H9 (cell line): ENCODE results near the gene C4orf51. TPM values are rescaled to one million over a fixed set of nuclear protein-coding genes. Genes with fewer than 3 reads are reported as not detected.

ENCODE experiments used
- DNase-seq: peaks from one replicate; pipeline ENCODE4 v3.0.0-alpha.2; 2017
- H2AFZ ChIP-seq: one replicate; pipeline ENCODE4 v1.6.1; 2013; ENCODE audit warnings: mild to moderate bottlenecking, low read length, control low read depth, moderate library complexity
- H2AK5ac ChIP-seq: 2 replicates; pipeline ENCODE4 v1.6.1; 2013; ENCODE audit warnings: low read length, control low read depth, mixed read lengths; ENCODE audit not compliant: insufficient read length
- H2BK120ac ChIP-seq: one replicate; pipeline ENCODE4 v1.6.1; 2013; ENCODE audit warnings: low read depth, mild to moderate bottlenecking, low read length, control low read depth, inconsistent platforms; ENCODE audit not compliant: poor library complexity, severe bottlenecking
- H2BK12ac ChIP-seq: 2 replicates; pipeline ENCODE4 v1.6.1; 2013; ENCODE audit warnings: low read length, control low read depth, mixed read lengths, low read depth; ENCODE audit not compliant: insufficient read length
- H2BK15ac ChIP-seq: 2 replicates; pipeline ENCODE4 v1.6.1; 2013; ENCODE audit warnings: low read depth, low read length, control low read depth
- H2BK20ac ChIP-seq: one replicate; pipeline ENCODE4 v1.6.1; 2013; ENCODE audit warnings: low read depth, mild to moderate bottlenecking, low read length, control low read depth, inconsistent platforms; ENCODE audit not compliant: poor library complexity, severe bottlenecking
- H2BK5ac ChIP-seq: 2 replicates; pipeline ENCODE4 v1.6.1; 2013; ENCODE audit warnings: low read length, control low read depth, mixed read lengths; ENCODE audit not compliant: insufficient read length
- H3K14ac ChIP-seq: 2 replicates; pipeline ENCODE4 v1.6.1; 2013; ENCODE audit warnings: low read length, control low read depth; ENCODE audit not compliant: insufficient read depth
- H3K18ac ChIP-seq: 2 replicates; pipeline ENCODE4 v1.6.1; 2013; ENCODE audit warnings: low read depth, mild to moderate bottlenecking, mixed read lengths, low read length, control low read depth; ENCODE audit not compliant: insufficient read length
- H3K23ac ChIP-seq: 2 replicates; pipeline ENCODE4 v1.6.1; 2013; ENCODE audit warnings: low read length, control low read depth, mixed read lengths, low read depth; ENCODE audit not compliant: insufficient read length
- H3K23me2 ChIP-seq: 2 replicates; pipeline ENCODE4 v1.6.1; 2013; ENCODE audit warnings: low read depth, mild to moderate bottlenecking, mixed read lengths, low read length, control low read depth; ENCODE audit not compliant: insufficient read length, poor library complexity, severe bottlenecking
- H3K27ac ChIP-seq: 2 replicates; pipeline ENCODE4 v1.5.1; 2013; ENCODE audit warnings: low read length, control low read depth, mixed read lengths, low read depth; ENCODE audit not compliant: insufficient read length
- H3K27me3 ChIP-seq: 2 replicates; pipeline ENCODE4 v1.6.1; 2013; ENCODE audit warnings: low read length, control low read depth, inconsistent platforms; ENCODE audit not compliant: insufficient read depth
- H3K4ac ChIP-seq: 2 replicates; pipeline ENCODE4 v1.6.1; 2013; ENCODE audit warnings: low read depth, mild to moderate bottlenecking, control low read depth, inconsistent platforms, low read length, moderate library complexity
- H3K4me1 ChIP-seq: 2 replicates; pipeline ENCODE4 v1.6.1; 2013; ENCODE audit warnings: low read length, control low read depth, inconsistent platforms; ENCODE audit not compliant: insufficient read depth
- H3K4me2 ChIP-seq: 2 replicates; pipeline ENCODE4 v1.6.1; 2013; ENCODE audit warnings: low read length, control low read depth, mixed read lengths; ENCODE audit not compliant: insufficient read length, insufficient read depth
- H3K56ac ChIP-seq: 2 replicates; pipeline ENCODE4 v1.6.1; 2013; ENCODE audit warnings: low read depth, mild to moderate bottlenecking, mixed read lengths, low read length, control low read depth; ENCODE audit not compliant: insufficient read length
- H3K79me1 ChIP-seq: 2 replicates; pipeline ENCODE4 v1.6.1; 2013; ENCODE audit warnings: low read depth, mild to moderate bottlenecking, moderate library complexity, low read length, control low read depth, inconsistent platforms; ENCODE audit not compliant: insufficient read depth, poor library complexity, severe bottlenecking
- H3K79me2 ChIP-seq: 2 replicates; pipeline ENCODE4 v1.6.1; 2013; ENCODE audit warnings: low read length, control low read depth, inconsistent platforms; ENCODE audit not compliant: insufficient read depth
- H3K9ac ChIP-seq: 2 replicates; pipeline ENCODE4 v1.6.1; 2013; ENCODE audit warnings: low read length, control low read depth, mixed read lengths; ENCODE audit not compliant: insufficient read length; ENCODE audit errors: extremely low read depth
- H3K9me3 ChIP-seq: one replicate; pipeline ENCODE4 v1.6.1; 2013; ENCODE audit warnings: low read depth, low read length, inconsistent platforms; ENCODE audit not compliant: control insufficient read depth
- H3T11ph ChIP-seq: one replicate; pipeline ENCODE4 v1.6.1; 2013; ENCODE audit warnings: mild to moderate bottlenecking, low read length, control low read depth, inconsistent platforms
- H4K20me1 ChIP-seq: one replicate; pipeline ENCODE4 v1.6.1; 2013; ENCODE audit not compliant: control insufficient read depth, insufficient read length, insufficient read depth
- H4K5ac ChIP-seq: 2 replicates; pipeline ENCODE4 v1.6.1; 2013; ENCODE audit warnings: low read depth, mild to moderate bottlenecking, mixed read lengths, low read length, control low read depth; ENCODE audit not compliant: insufficient read length
- H4K8ac ChIP-seq: replicated peaks from 2 replicates; pipeline ENCODE4 v1.6.1; 2013; ENCODE audit warnings: low read length, control low read depth, mixed read lengths, low read depth; ENCODE audit not compliant: insufficient read length
- H4K91ac ChIP-seq: 2 replicates; pipeline ENCODE4 v1.6.1; 2013; ENCODE audit warnings: low read depth, mild to moderate bottlenecking, moderate library complexity, mixed read lengths, low read length, control low read depth; ENCODE audit not compliant: insufficient read length
- H3K27ac Mint-ChIP-seq, 3 experiments: 2 replicates in 2 of 3; 3 replicates in 1 of 3; pipeline ENCODE4 v1.8.0; 2020 to 2021; ENCODE audit warnings: mixed read lengths in 3 of 3, mild to moderate bottlenecking in 1 of 3, moderate library complexity in 1 of 3
- H3K27me3 Mint-ChIP-seq: 2 replicates; pipeline ENCODE4 v1.8.0; 2021; ENCODE audit warnings: low read depth, mild to moderate bottlenecking, moderate library complexity, mixed read lengths
- H3K36me3 Mint-ChIP-seq, 3 experiments: 2 replicates in 2 of 3; 3 replicates in 1 of 3; pipeline ENCODE4 v1.8.0; 2020 to 2021; ENCODE audit warnings: low read depth in 3 of 3, mixed read lengths in 3 of 3; ENCODE audit not compliant: insufficient read depth in 1 of 3
- H3K4me1 Mint-ChIP-seq, 2 experiments: 2 replicates each; pipeline ENCODE4 v1.8.0; 2020; ENCODE audit warnings: mixed read lengths in 2 of 2
- H3K4me3 Mint-ChIP-seq, 2 experiments: 2 replicates in 1 of 2; 3 replicates in 1 of 2; pipeline ENCODE4 v1.8.0; 2020 to 2021; ENCODE audit warnings: mild to moderate bottlenecking in 2 of 2, mixed read lengths in 2 of 2, moderate library complexity in 1 of 2
- H3K9me3 Mint-ChIP-seq, 2 experiments: 2 replicates in 1 of 2; 3 replicates in 1 of 2; pipeline ENCODE4 v1.8.0; 2020; ENCODE audit warnings: mild to moderate bottlenecking in 2 of 2, mixed read lengths in 2 of 2, moderate library complexity in 1 of 2
- WGBS: extraction: QIAGEN DNeasy Blood & Tissue Kit; methylation state at CpG from one replicate; pipeline ENCODE4 v1.1.7; 2013; ENCODE audit warnings: missing lambda C conversion rate, low lambda C conversion rate, mixed read lengths; ENCODE audit not compliant: insufficient read length; ENCODE audit errors: extremely low coverage; 5-methylcytosine and 5-hydroxymethylcytosine counted together
- total RNA-seq: library from RNA; stranded (reverse); gene quantifications from 2 replicates; pipeline ENCODE4 v1.2.1, GENCODE V29; 2021
- TF ChIP-seq, protein P1 (sequence below): fragments of 200-600 bp; sonication (generic); conservative IDR thresholded peaks from 3 replicates; pipeline ENCODE4 v1.8.0; 2021; ENCODE audit warnings: antibody characterized with exemption, mild to moderate bottlenecking

C4orf51 gene
- total RNA-seq, 1 experiment from 2014 or later, result 6.0 TPM

DNA sequence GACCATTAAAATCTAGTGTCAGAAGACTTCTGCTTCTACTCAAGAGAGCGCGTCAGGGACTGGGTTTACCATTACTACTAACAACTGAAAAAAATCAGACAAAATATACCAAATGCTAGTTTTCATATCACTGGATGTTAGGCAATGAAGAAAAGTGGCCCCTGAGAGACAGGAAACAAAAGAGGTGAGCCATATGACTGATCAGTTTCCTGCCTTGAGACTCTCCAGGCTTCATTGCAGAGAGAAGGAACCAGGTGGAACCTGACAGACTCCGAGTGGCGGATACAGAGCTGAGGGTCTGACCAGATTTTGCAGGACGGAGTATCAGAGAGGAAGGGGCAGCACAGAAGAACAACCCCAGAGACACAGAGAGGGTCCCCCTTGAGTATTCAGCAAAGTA is 86.3 kb downstream of the C4orf51 start:
- Histone ChIP-seq H3K27me3 (no peaks in the 10 kb centered on the region), H3K79me2 (no peaks in the 10 kb centered on the region), H4K20me1 (no peaks in the 10 kb centered on the region), H3K18ac (no peak overlapping the region), H2BK5ac (no peak overlapping the region), H3K4me2 (no peak overlapping the region), H3K79me1 (no peaks in the 10 kb centered on the region), H3K4ac (no peak overlapping the region), H3K23ac (no peak overlapping the region), H2BK12ac (no peak overlapping the region), H2AK5ac (no peak overlapping the region), H2BK15ac (no peak overlapping the region), H3K23me2 (no peaks in the 10 kb centered on the region), H4K91ac (no peak overlapping the region), H2BK20ac (no peak overlapping the region), H3K4me1 (no peaks in the 10 kb centered on the region), H3T11ph (no peak overlapping the region), H4K5ac (no peak overlapping the region), H3K9ac (no peak overlapping the region), H3K14ac (no peak overlapping the region), H2BK120ac (no peak overlapping the region), H4K8ac (no peak overlapping the region), H3K9me3 (no peaks in the 10 kb centered on the region), H2AFZ (no peak overlapping the region), H3K27ac (no peak overlapping the region), H3K56ac (no peak overlapping the region)
- peaks cover 41 to 73% (median 62%) of the 10 kb centered on the region in 3 experiments for H3K36me3 Mint-ChIP-seq
- H3K9me3 Mint-ChIP-seq, result no peaks in the 10 kb centered on the region
- H3K4me1 Mint-ChIP-seq, result peaks cover 4 to 6% of the 10 kb centered on the region in 2 experiments; a peak in 1 of 4 replicates
- no peak overlapping the region for H3K4me3 Mint-ChIP-seq
- no CpG with 5 or more reads among the region's 5 CpGs for WGBS
- H3K27me3 Mint-ChIP-seq, result no peaks in the 10 kb centered on the region
- peak overlapping the region; percentile 10 to 56 (median 49); a peak in 4 of 7 replicates for H3K27ac Mint-ChIP-seq
- TF ChIP-seq, protein P1, sequence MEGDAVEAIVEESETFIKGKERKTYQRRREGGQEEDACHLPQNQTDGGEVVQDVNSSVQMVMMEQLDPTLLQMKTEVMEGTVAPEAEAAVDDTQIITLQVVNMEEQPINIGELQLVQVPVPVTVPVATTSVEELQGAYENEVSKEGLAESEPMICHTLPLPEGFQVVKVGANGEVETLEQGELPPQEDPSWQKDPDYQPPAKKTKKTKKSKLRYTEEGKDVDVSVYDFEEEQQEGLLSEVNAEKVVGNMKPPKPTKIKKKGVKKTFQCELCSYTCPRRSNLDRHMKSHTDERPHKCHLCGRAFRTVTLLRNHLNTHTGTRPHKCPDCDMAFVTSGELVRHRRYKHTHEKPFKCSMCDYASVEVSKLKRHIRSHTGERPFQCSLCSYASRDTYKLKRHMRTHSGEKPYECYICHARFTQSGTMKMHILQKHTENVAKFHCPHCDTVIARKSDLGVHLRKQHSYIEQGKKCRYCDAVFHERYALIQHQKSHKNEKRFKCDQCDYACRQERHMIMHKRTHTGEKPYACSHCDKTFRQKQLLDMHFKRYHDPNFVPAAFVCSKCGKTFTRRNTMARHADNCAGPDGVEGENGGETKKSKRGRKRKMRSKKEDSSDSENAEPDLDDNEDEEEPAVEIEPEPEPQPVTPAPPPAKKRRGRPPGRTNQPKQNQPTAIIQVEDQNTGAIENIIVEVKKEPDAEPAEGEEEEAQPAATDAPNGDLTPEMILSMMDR, result no peak
- DNase-seq, result no peak
